Vagina (tissue), 2 donors: ENCODE results near the gene TMEM183A. TPM values are rescaled to one million over a fixed set of nuclear protein-coding genes. Genes with fewer than 3 reads are reported as not detected.

Experiments
- DNase-seq, 2 donors: peaks; one replicate each; pipeline ENCODE4 v3.0.0-alpha.2; 2017; ENCODE audit errors: extremely low spot score in 2 of 2
- H3K27ac ChIP-seq: fragments of 200-600 bp; sonication (generic); one replicate; pipeline ENCODE4 v1.5.1; 2019
- H3K27me3 ChIP-seq: fragments of 200-600 bp; sonication (generic); one replicate; pipeline ENCODE4 v1.5.1; 2019
- H3K36me3 ChIP-seq, 2 donors: fragments of 200-600 bp; sonication (generic); one replicate each; pipeline ENCODE4 v1.5.1; 2017 to 2019
- H3K4me1 ChIP-seq: fragments of 200-600 bp; sonication (generic); one replicate; pipeline ENCODE4 v1.5.1; 2019
- H3K4me3 ChIP-seq, 2 donors: fragments of 200-600 bp; sonication (generic); 1 replicate in 1 of 2; 2 replicates in 1 of 2; pipeline ENCODE4 v1.5.1; 2016 to 2019
- H3K9me3 ChIP-seq: fragments of 200-600 bp; sonication (generic); one replicate; pipeline ENCODE4 v1.5.1; 2019
- CTCF ChIP-seq, 3 experiments: fragments of 450-650 bp in 2 of 3; fragments of 200-600 bp in 1 of 3; sonication (generic) in 1 of 3; IDR thresholded peaks; one replicate each; pipeline ENCODE4 v1.5.1; 2017 to 2019; ENCODE audit warnings: antibody characterized with exemption in 3 of 3, mild to moderate bottlenecking in 2 of 3, moderate library complexity in 2 of 3
- POLR2A ChIP-seq, 2 donors: fragments of 450-650 bp; IDR thresholded peaks; one replicate each; pipeline ENCODE4 v1.6.1; 2017; ENCODE audit warnings: antibody characterized with exemption in 2 of 2, mild to moderate bottlenecking in 2 of 2, moderate library complexity in 2 of 2
- POLR2AphosphoS5 ChIP-seq, 2 donors: sonication (generic); formaldehyde crosslinking; IDR thresholded peaks; one replicate each; pipeline ENCODE4 v1.9.0; 2017; ENCODE audit warnings: antibody characterized with exemption in 2 of 2, mild to moderate bottlenecking in 2 of 2, low read depth in 1 of 2; ENCODE audit not compliant: insufficient read depth in 1 of 2
- intact Hi-C: fragments of 100-400 bp; cut with DNase I; formaldehyde crosslinking; loops from one replicate; pipeline ENCODE4 v1.15.1; 2023
- total RNA-seq: library from RNA; depleted of rRNA; stranded (reverse); fragments of >200 nt; gene quantifications from one replicate; pipeline ENCODE4 v1.2.3, GENCODE V29; 2016

TMEM183A gene
- total RNA-seq, 1 donor from 2014 or later: 73.2 TPM

GRCh38 chr1:203056516-203056915, 49.3 kb downstream of the TMEM183A start:
- no peaks in the 10 kb centered on the region for H3K36me3 ChIP-seq
- intact Hi-C loops: no loop called here
- H3K4me1 ChIP-seq: peaks cover 8% of the 10 kb centered on the region
- no peak for DNase-seq
- H3K27me3 ChIP-seq: no peaks in the 10 kb centered on the region
- TF ChIP-seq POLR2AphosphoS5 (IDR thresholded peaks at IDR 0.05; ENCODE audit: insufficient read depth in 1 of 2, low read depth in 1 of 2): no peak
- TF ChIP-seq CTCF (IDR thresholded peaks at IDR 0.05): no peak
- TF ChIP-seq POLR2A (IDR thresholded peaks at IDR 0.05): no peak
- H3K27ac ChIP-seq: no peak overlapping the region
- no peaks in the 10 kb centered on the region for H3K9me3 ChIP-seq
- no peak overlapping the region for H3K4me3 ChIP-seq

GRCh38 chr1:203057911-203058675, 50.9 kb downstream of the TMEM183A start:
- no peak overlapping the region for H3K27ac ChIP-seq
- intact Hi-C loops: no loop called here
- H3K9me3 ChIP-seq: no peaks in the 10 kb centered on the region
- no peak for DNase-seq
- H3K36me3 ChIP-seq: no peaks in the 10 kb centered on the region
- H3K4me3 ChIP-seq: no peak overlapping the region
- H3K4me1 ChIP-seq: peaks cover 8% of the 10 kb centered on the region
- H3K27me3 ChIP-seq: no peaks in the 10 kb centered on the region
- no peak for TF ChIP-seq POLR2A (IDR thresholded peaks at IDR 0.05)
- TF ChIP-seq CTCF (IDR thresholded peaks at IDR 0.05): no peak
- no peak for TF ChIP-seq POLR2AphosphoS5 (IDR thresholded peaks at IDR 0.05; ENCODE audit: insufficient read depth in 1 of 2, low read depth in 1 of 2)

GRCh38 chr1:203058676-203058935, 51.4 kb downstream of the TMEM183A start:
- H3K27ac ChIP-seq: no peak overlapping the region
- no peaks in the 10 kb centered on the region for H3K36me3 ChIP-seq
- intact Hi-C loops: no loop called here
- H3K9me3 ChIP-seq: no peaks in the 10 kb centered on the region
- no peak for TF ChIP-seq POLR2AphosphoS5 (IDR thresholded peaks at IDR 0.05; ENCODE audit: insufficient read depth in 1 of 2, low read depth in 1 of 2)
- no peak for TF ChIP-seq CTCF (IDR thresholded peaks at IDR 0.05)
- TF ChIP-seq POLR2A (IDR thresholded peaks at IDR 0.05): no peak
- H3K4me1 ChIP-seq: peaks cover 8% of the 10 kb centered on the region
- no peak for DNase-seq
- no peak overlapping the region for H3K4me3 ChIP-seq
- no peaks in the 10 kb centered on the region for H3K27me3 ChIP-seq

- no peaks in the 10 kb centered on the region for H3K36me3 ChIP-seq
- intact Hi-C loops: no loop called here
- no peak overlapping the region for H3K27ac ChIP-seq
- no peak for DNase-seq
- H3K4me3 ChIP-seq: no peak overlapping the region
- H3K27me3 ChIP-seq: no peaks in the 10 kb centered on the region
- H3K9me3 ChIP-seq: no peaks in the 10 kb centered on the region
- peaks cover 8% of the 10 kb centered on the region for H3K4me1 ChIP-seq
- no peak for TF ChIP-seq POLR2A (IDR thresholded peaks at IDR 0.05)
These were observed 52.3 kb downstream of the TMEM183A start for GRCh38 chr1:203059485-203059884.

- intact Hi-C loops: no loop called here
- Histone ChIP-seq H3K4me3 (no peak overlapping the region), H3K27ac (no peak overlapping the region), H3K36me3 (no peaks in the 10 kb centered on the region), H3K9me3 (no peaks in the 10 kb centered on the region), H3K4me1 (peaks cover 8% of the 10 kb centered on the region), H3K27me3 (no peaks in the 10 kb centered on the region)
- TF ChIP-seq POLR2A (IDR thresholded peaks at IDR 0.05): no peak
- no peak for TF ChIP-seq CTCF (IDR thresholded peaks at IDR 0.05)
- no peak for TF ChIP-seq POLR2AphosphoS5 (IDR thresholded peaks at IDR 0.05; ENCODE audit: insufficient read depth in 1 of 2, low read depth in 1 of 2)
- no peak for DNase-seq
These were observed 52.9 kb downstream of the TMEM183A start for GRCh38 chr1:203060115-203060514.
